ENCODE results near the gene KRTAP5-8.
"Not testable (repeated sequence)": the region's sequence is repeated elsewhere in the genome, so short reads cannot be mapped to it uniquely, and the experiment has no call there.

The KRTAP5-8 gene

GRCh38 chr11:71575723-71576424 is 38.0 kb downstream of the KRTAP5-8 start:
- no peak for DNase-seq

DNA sequence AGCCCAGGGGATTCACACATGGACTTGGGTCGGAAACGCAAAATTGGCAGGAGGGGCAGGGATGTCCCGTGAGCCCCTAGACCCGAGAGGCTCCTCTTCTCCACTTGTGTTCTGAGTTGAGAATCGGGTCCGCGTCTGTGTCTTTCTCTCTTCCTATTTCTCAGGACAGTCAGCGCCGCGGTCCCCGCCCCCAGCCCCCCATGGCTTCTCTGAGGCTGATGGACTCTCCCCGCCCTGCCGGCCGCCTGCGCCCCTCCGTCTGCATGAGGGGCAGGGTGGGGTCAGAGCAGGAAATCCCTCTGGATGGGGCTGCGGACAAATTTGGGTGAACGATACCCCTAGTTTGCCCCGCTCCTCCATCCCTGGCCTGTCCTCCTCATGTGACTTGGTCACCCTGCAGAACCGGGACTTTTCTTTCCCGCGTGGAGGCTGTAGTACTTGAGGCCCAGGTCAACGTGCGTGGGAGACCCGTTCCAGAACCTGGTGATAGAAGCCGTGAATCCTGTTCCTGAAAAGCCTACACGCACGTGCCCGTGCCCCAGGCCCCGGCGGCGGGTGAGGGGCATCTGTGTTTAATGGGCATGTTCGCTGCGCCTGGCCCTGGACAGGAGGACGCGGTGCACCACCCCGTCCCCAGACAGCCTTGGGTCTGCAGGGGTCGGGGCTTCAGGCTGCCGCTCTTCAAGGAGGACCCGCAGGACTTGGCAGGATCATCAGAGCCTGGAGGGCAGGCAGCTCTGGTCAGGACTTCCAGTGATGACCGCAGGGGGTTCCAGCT is 39.1 kb downstream of the KRTAP5-8 start:
- DNase-seq, result not testable (repeated sequence)

DNA sequence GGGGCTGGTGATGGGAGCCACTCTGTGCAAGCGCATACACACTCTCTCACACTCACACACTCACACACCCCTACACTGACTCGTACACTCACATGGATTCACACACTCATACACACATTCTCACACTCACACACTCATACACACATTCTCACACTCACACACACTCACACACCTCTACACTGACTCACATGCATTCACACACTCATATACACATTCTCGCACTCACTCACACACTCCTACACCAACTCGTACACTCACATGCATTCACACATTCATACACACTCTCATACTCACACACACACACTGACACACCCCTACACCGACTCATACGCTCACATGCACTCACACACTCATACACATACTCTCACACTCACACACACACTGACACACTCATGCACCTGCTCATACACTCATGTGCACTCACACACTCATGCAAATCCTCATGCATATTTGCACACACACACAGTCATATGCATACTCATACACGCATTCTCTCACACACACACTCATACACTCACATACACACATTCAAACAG is 39.7 kb downstream of the KRTAP5-8 start:
- no peak for DNase-seq

GRCh38 chr11:71579513-71579912 is 41.7 kb downstream of the KRTAP5-8 start:
- not testable (repeated sequence) for DNase-seq

- DNase-seq, result peak; percentile 68
These were observed 42.5 kb downstream of the KRTAP5-8 start for GRCh38 chr11:71580057-71581003.

GRCh38 chr11:71581826-71582225 is 44.0 kb downstream of the KRTAP5-8 start:
- no peak for DNase-seq

DNA sequence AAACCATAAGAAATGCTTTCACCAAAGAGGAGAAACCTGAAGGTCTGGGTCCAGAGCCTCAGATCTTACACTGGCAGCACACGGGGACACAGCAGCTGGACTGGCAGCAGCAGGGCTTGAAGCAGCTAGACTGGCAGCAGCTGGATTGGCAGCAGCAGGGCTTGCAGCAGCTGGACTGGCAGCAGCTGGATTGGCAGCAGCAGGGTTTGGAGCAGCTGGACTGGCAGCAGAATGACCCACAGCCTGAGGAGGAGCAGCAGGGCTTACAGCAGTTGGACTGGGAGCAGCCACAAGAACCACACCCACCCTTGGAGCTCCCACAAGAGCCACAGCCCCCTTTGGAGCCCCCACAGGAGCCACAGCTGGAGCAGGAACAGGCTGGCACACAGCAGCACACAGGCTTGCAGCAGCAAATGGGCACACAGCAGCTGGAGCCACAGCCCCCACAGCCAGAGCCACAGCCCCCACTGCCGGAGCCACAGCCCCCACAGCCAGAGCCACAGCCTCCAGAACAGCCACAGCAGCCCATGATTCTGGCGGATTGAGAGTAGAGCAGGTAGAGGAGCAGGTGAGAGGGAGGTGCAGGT is 44.6 kb downstream of the KRTAP5-8 start, which contains the start of gene KRTAP5-11:
Gene KRTAP5-11 (minus strand): TSS at position 567 of the 587 bp plus-strand sequence. CDS start 38 bp downstream, at position 529.
- no peak for DNase-seq

- not testable (repeated sequence) for DNase-seq
These were observed 45.1 kb downstream of the KRTAP5-8 start for GRCh38 chr11:71582969-71583368.

DNA sequence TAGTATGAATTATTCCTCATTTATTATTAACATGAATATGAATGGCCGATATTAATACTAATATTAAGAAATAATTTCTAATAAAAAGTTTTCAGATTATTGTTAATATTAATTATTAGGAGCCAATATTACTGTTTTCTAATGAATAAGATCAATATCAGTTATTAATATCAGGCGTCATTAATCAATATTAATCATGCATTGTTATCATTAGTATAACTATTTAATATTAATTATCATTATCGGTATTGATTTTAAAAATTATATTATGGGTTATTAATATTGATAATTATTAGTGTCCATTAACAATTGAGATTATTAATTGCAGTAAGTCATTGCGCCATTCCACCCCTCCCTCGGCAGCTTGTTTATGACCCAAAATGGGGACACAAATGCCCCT is 47.8 kb downstream of the KRTAP5-8 start:
- not testable (repeated sequence) for DNase-seq

- not testable (repeated sequence) for DNase-seq
These were observed 50.5 kb downstream of the KRTAP5-8 start for GRCh38 chr11:71588314-71588713.

Measured in HCEC 1CT (cell line).